Epithelial cell of esophagus (primary cell): ENCODE measurements around the gene SPDYE3.
"Not testable (repeated sequence)": the region's sequence is repeated elsewhere in the genome, so short reads cannot be mapped to it uniquely, and the experiment has no call there.

Experiments
- DNase-seq: peaks from one replicate; pipeline ENCODE4 v3.0.0; 2010; ENCODE audit warnings: low read depth
- H3K4me3 ChIP-seq: 2 replicates; pipeline ENCODE4 v1.5.1; 2011; ENCODE audit warnings: mild to moderate bottlenecking, low read length, control low read depth
- TF ChIP-seq, protein P1 (sequence below): IDR thresholded peaks from 2 replicates; pipeline ENCODE4 v1.5.1; 2011; ENCODE audit warnings: low read depth, mild to moderate bottlenecking, low read length, control low read depth, inconsistent platforms; ENCODE audit not compliant: insufficient read depth; ENCODE audit errors: missing control alignments

The SPDYE3 gene

DNA sequence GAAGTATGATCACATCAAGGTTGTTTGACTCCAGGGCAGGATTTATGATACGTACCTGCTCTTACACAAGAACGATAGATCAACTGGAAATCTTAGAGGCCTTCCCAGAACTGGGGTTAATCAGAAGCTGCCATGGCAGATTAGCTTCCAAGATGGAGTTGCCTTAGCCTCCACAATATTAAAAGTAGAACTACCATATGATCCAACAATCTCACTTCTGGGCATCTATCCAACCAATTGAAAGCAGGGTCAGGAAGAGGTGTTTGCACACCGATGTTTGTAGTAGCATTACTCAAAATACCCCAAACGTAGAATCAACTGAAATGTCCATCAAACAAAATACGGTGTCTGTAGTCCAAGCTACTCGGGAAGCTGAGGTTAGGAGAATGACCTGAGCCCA is 57.0 kb downstream of the SPDYE3 start:
- TF ChIP-seq, protein P1, sequence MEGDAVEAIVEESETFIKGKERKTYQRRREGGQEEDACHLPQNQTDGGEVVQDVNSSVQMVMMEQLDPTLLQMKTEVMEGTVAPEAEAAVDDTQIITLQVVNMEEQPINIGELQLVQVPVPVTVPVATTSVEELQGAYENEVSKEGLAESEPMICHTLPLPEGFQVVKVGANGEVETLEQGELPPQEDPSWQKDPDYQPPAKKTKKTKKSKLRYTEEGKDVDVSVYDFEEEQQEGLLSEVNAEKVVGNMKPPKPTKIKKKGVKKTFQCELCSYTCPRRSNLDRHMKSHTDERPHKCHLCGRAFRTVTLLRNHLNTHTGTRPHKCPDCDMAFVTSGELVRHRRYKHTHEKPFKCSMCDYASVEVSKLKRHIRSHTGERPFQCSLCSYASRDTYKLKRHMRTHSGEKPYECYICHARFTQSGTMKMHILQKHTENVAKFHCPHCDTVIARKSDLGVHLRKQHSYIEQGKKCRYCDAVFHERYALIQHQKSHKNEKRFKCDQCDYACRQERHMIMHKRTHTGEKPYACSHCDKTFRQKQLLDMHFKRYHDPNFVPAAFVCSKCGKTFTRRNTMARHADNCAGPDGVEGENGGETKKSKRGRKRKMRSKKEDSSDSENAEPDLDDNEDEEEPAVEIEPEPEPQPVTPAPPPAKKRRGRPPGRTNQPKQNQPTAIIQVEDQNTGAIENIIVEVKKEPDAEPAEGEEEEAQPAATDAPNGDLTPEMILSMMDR, result no peak
- H3K4me3 ChIP-seq, result no peak overlapping the region
- DNase-seq, result no peak

DNA sequence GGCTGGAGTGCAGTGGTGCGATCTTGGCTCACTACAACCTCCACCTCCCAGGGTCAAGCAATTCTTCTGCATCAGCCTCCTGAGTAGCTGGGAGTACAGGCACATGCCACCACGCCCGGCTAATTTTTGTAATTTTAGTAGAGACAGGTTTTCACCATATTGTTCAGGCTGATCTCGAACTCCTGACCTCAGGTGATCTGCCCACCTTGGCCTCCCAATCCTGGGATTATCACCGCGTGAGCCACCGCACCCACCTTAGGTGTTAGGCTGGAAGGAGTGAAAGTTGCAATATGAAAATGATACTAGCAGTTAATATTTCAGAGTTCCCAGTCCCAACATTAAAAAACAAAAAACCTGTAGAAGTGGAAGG is 58.5 kb downstream of the SPDYE3 start:
- not testable (repeated sequence) for DNase-seq, H3K4me3 ChIP-seq

- peak; percentile 45 for DNase-seq
- H3K4me3 ChIP-seq, result no peak overlapping the region
- TF ChIP-seq, protein P1, result no peak
These were observed 59.1 kb downstream of the SPDYE3 start for GRCh38 chr7:100366411-100367250.

DNA sequence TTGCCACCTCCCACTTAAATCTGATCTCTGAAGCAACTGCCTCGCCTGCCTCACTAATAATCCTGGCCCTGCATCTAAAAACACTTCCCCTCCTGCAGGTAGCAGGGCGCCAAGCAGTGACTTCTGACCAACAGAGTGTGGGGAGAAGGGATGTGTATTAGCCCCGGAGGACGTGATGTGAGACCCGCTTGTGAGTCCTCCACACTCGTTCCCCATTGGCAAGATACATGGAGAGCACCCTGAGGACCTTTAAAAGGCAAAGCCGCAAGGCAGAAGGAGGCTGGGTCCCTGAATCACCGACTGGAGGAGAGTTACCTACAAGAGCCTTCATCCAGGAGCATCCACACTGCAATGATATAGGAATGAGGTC is 59.7 kb downstream of the SPDYE3 start:
- TF ChIP-seq, protein P1, result no peak
- no peak for DNase-seq
- H3K4me3 ChIP-seq, result no peak overlapping the region

DNA sequence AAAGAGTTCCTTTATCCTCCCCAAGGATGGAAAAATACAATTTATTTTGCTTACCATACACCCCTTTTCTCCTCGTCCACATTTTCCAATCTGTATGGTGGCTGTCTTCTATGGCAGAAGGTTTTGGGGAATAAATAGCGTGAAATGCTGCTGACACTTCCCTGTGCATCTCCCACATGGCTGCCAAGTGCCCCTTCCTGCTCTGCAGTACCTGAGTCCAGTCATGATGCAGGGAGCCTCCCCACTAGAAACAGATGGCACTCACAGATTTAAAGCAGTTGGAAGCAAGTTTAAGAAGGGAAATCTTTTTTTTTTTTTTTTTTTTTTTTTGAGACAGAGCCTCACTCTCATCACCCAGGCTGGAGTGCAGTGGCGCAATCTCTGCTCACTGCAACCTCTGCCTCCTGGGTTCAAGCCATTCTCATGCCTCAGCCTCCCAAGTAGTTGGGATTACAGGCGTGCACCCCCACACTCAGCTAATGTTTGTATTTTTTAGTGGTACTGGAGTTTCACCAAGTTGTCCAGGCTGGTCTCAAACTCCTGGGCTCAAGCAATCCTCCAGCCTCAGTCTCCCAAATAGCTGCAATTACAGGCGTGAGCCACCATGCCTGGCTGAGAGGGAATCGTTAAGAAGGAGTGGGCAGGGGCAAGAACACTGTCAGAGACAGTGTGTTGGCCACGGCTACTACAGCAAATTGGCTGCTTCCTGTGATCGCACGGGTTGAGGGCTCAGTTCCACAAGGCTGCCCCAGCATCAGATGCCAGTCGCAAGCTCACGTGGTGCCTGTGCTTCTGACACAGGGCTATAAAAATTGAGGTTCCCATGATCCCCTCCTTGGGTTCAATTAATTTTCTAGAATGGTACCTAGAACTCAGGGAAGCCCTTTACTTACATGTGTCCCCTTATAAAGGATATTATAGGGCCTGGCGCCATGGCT is 60.4 kb downstream of the SPDYE3 start:
- no peak for DNase-seq
- no peak overlapping the region for H3K4me3 ChIP-seq
- TF ChIP-seq, protein P1, result no peak

GRCh38 chr7:100369105-100369504 is 61.6 kb downstream of the SPDYE3 start:
- TF ChIP-seq, protein P1, result no peak
- no peak for DNase-seq
- no peak overlapping the region for H3K4me3 ChIP-seq

- TF ChIP-seq, protein P1, result no peak
- no peak overlapping the region for H3K4me3 ChIP-seq
- DNase-seq, result no peak
These were observed 62.8 kb downstream of the SPDYE3 start for GRCh38 chr7:100370303-100370702.
